GM12878 (cell line): ENCODE measurements around the gene MOV10L1. TPM values are rescaled to one million over a fixed set of nuclear protein-coding genes. Genes with fewer than 3 reads are reported as not detected.

Experiments used
- ATAC-seq: fragments of 200-7000 bp; cut with Tn5 transposase; 3 replicates; pipeline ENCODE4 v1.9.1; 2020; ENCODE audit warnings: mild to moderate bottlenecking, moderate library complexity
- BruUV-seq: library from RNA; stranded (reverse); fragments of 400-500 nt; replicated peaks from 2 replicates; lab custom pipeline; 2021; lab: Mats Ljungman, UMichigan
- CTCF ChIA-PET: fragments of 300-600 bp; sonication (Branson Sonifier 250); formaldehyde crosslinking; extraction: SDS; loops from one replicate; lab custom pipeline; 2021; ENCODE audit warnings: inconsistent platforms; lab: Yijun Ruan, JAX
- POLR2A ChIA-PET: fragments of 350-600 bp; formaldehyde crosslinking; extraction: SDS; loops from one replicate; lab custom pipeline; 2021; ENCODE audit warnings: inconsistent platforms; lab: Charles Lee
- RAD21 ChIA-PET: fragments of 300-600 bp; sonication (Branson Sonifier 250); formaldehyde crosslinking; loops from one replicate; lab custom pipeline; 2023; ENCODE audit warnings: antibody characterized with exemption; ENCODE audit not compliant: unreplicated experiment; lab: Charles Lee
- SMC1A ChIA-PET: fragments of 300-600 bp; sonication (Branson Sonifier 250); formaldehyde crosslinking; loops from one replicate; lab custom pipeline; 2023; ENCODE audit not compliant: unreplicated experiment, uncharacterized antibody; lab: Charles Lee
- DNase-seq: peaks from one replicate; pipeline ENCODE4 v3.0.0-alpha.2; 2011; ENCODE audit warnings: low read depth, low spot score
- FAIRE-seq: peaks from 3 replicates; lab custom pipeline; 2011; peaks lifted over from hg19 to GRCh38; lab: Jason Lieb, UNC
- H2AFZ ChIP-seq: 2 replicates; pipeline ENCODE4 v1.6.0; 2011; ENCODE audit warnings: low read depth, low read length, control low read depth; ENCODE audit not compliant: control insufficient read depth
- H3K27ac ChIP-seq: 2 replicates; pipeline ENCODE4 v1.5.1; 2011; ENCODE audit warnings: control low read depth; ENCODE audit not compliant: control insufficient read depth, insufficient read depth
- H3K27me3 ChIP-seq, 2 experiments: replicated peaks in 1 of 2; 2 replicates each; pipeline versions ENCODE4 v1.6.0 to v1.6.1; 2011; ENCODE audit warnings: low read length in 1 of 2; ENCODE audit not compliant: control insufficient read depth in 2 of 2, insufficient read depth in 2 of 2
- H3K36me3 ChIP-seq, 2 experiments: 2 replicates each; pipeline ENCODE4 v1.5.1; 2011; ENCODE audit warnings: low read length in 1 of 2; ENCODE audit not compliant: control insufficient read depth in 2 of 2, insufficient read depth in 2 of 2
- H3K4me1 ChIP-seq: 2 replicates; pipeline ENCODE4 v1.6.1; 2011; ENCODE audit warnings: mild to moderate bottlenecking, low read length, moderate library complexity, mixed read lengths; ENCODE audit not compliant: control insufficient read depth, insufficient read depth
- H3K4me2 ChIP-seq: 2 replicates; pipeline ENCODE4 v1.6.0; 2011; ENCODE audit warnings: control low read depth; ENCODE audit not compliant: control insufficient read depth, insufficient read depth
- H3K4me3 ChIP-seq: fragments of 200-600 bp; sonication (generic); 2 replicates; pipeline ENCODE4 v1.5.1; 2016
- H3K79me2 ChIP-seq: 2 replicates; pipeline ENCODE4 v1.6.0; 2011; ENCODE audit warnings: low read length; ENCODE audit not compliant: control insufficient read depth, insufficient read depth
- H3K9ac ChIP-seq: 2 replicates; pipeline ENCODE4 v1.8.0; 2011; ENCODE audit warnings: low read length, control low read depth, mixed read lengths; ENCODE audit not compliant: control insufficient read depth, insufficient read depth
- H3K9me3 ChIP-seq: replicated peaks from 3 replicates; pipeline ENCODE4 v1.5.1; 2011; ENCODE audit warnings: mild to moderate bottlenecking, low read length; ENCODE audit not compliant: control insufficient read depth, insufficient read depth
- H4K20me1 ChIP-seq: 2 replicates; pipeline ENCODE4 v1.6.0; 2011; ENCODE audit not compliant: control insufficient read depth, insufficient read depth
- ATF3 ChIP-seq: IDR thresholded peaks from 2 replicates; pipeline ENCODE4 v1.6.1; 2011; ENCODE audit warnings: low read depth, mild to moderate bottlenecking, low read length, moderate library complexity, borderline replicate concordance; ENCODE audit errors: extremely low read depth
- DPF2 ChIP-seq: fragments of 450-650 bp; IDR thresholded peaks from 2 replicates; pipeline ENCODE4 v1.6.1; 2017; ENCODE audit warnings: mild to moderate bottlenecking
- EZH2 ChIP-seq: IDR thresholded peaks from 2 replicates; pipeline ENCODE4 v1.6.1; 2012; ENCODE audit warnings: low read depth, mild to moderate bottlenecking, control low read depth, inconsistent platforms, low read length, borderline replicate concordance; ENCODE audit not compliant: control insufficient read depth
- GABPA ChIP-seq: IDR thresholded peaks from 2 replicates; pipeline ENCODE4 v1.6.1; 2014; ENCODE audit warnings: antibody characterized with exemption, low read depth, mild to moderate bottlenecking, inconsistent platforms
- MXI1 ChIP-seq: fragments of 150-350 bp; IDR thresholded peaks from 2 replicates; pipeline ENCODE4 v1.6.1; 2011; ENCODE audit warnings: low read depth, mild to moderate bottlenecking, inconsistent platforms, low read length, improper control_type of control experiment
- MYC ChIP-seq: IDR thresholded peaks from 2 replicates; pipeline ENCODE4 v1.6.1; 2011; ENCODE audit warnings: mild to moderate bottlenecking, low read length, moderate library complexity, inconsistent platforms; ENCODE audit not compliant: insufficient read depth, insufficient replicate concordance, insufficient read length, severe bottlenecking
- PAX8 ChIP-seq: fragments of 450-650 bp; IDR thresholded peaks from 2 replicates; pipeline ENCODE4 v1.6.1; 2017; ENCODE audit warnings: mild to moderate bottlenecking, moderate library complexity
- PBX3 ChIP-seq: IDR thresholded peaks from 2 replicates; pipeline ENCODE4 v1.6.1; 2011; ENCODE audit warnings: mild to moderate bottlenecking, low read depth, low read length, moderate library complexity; ENCODE audit not compliant: insufficient replicate concordance
- POLR2AphosphoS2 ChIP-seq: IDR thresholded peaks from 2 replicates; pipeline ENCODE4 v1.6.1; 2011; ENCODE audit warnings: low read depth, mild to moderate bottlenecking, low read length, improper control_type of control experiment, moderate library complexity
- SMAD1 ChIP-seq: fragments of 450-650 bp; IDR thresholded peaks from 2 replicates; pipeline ENCODE4 v1.6.1; 2018; ENCODE audit warnings: mild to moderate bottlenecking, low read depth; ENCODE audit not compliant: partially characterized antibody
- SP1 ChIP-seq: IDR thresholded peaks from one replicate; pipeline ENCODE4 v1.6.1; 2011; ENCODE audit warnings: low read depth, low read length
- USF1 ChIP-seq: IDR thresholded peaks from 2 replicates; pipeline ENCODE4 v1.6.1; 2011; ENCODE audit warnings: borderline replicate concordance, low read depth, mild to moderate bottlenecking, moderate library complexity, mixed read lengths, low read length; ENCODE audit not compliant: insufficient read depth; ENCODE audit errors: extremely low read length
- WRNIP1 ChIP-seq: IDR thresholded peaks from 2 replicates; pipeline ENCODE4 v1.6.1; 2011; ENCODE audit warnings: low read depth, low read length, improper control_type of control experiment, borderline replicate concordance
- ZBTB33 ChIP-seq: fragments of 450-650 bp; IDR thresholded peaks from 2 replicates; pipeline ENCODE4 v1.6.1; 2017; ENCODE audit warnings: mild to moderate bottlenecking
- WGBS: methylation state at CpG from one replicate; pipeline ENCODE4 v1.1.6; 2016; ENCODE audit warnings: low lambda C conversion rate; ENCODE audit not compliant: insufficient replicate concordance, insufficient coverage; ENCODE audit errors: missing lambda C conversion rate; 5-methylcytosine and 5-hydroxymethylcytosine counted together
- in situ Hi-C: fragments of 300-500 bp; cut with MboI; formaldehyde crosslinking; loops from 9 replicates; pipeline ENCODE4 v1.14.3; 2018; ENCODE audit warnings: mixed read lengths
- intact Hi-C: fragments of 100-400 bp; cut with micrococcal nuclease; formaldehyde crosslinking; loops from one replicate; pipeline ENCODE4 v1.14.2; 2022; ENCODE audit not compliant: unreplicated experiment
- polyA plus RNA-seq, 11 experiments: library from polyadenylated mRNA; depleted of rRNA in 4 of 11; unstranded in 6 of 11; stranded (reverse) in 5 of 11; fragments of >200 nt; fragmentation: Nextera tagmentation in 4 of 11; fragmentation: Illumina TruSeq in 1 of 11; extraction: Ambion mirVana in 4 of 11; extraction: Trizol in 1 of 11; gene quantifications; 1 replicate in 1 of 11; 2 replicates in 10 of 11; pipeline versions ENCODE4 v1.2.1 to v1.2.3, GENCODE V29; 2011 to 2016; ENCODE audit warnings: inconsistent platforms in 2 of 11, missing spikeins in 2 of 11, low read depth in 1 of 11
- total RNA-seq, 4 experiments: library from RNA; depleted of rRNA in 3 of 4; stranded (reverse); fragments of >200 nt in 3 of 4; fragmentation: Illumina TruSeq in 1 of 4; extraction: Trizol in 1 of 4; gene quantifications; 2 replicates each; pipeline versions ENCODE4 v1.2.1 to v1.2.3, GENCODE V29; 2013 to 2021

MOV10L1 gene
- total and polyA plus RNA-seq, 10 of the 15 experiments (the other 5 are each of a cell fraction or from before 2014, with no cell fraction given): 0.22 TPM; not detected in 9

- no peaks in the 10 kb centered on the region; a peak in 1 of 4 replicates for H3K27me3 ChIP-seq
- intact Hi-C loops: no loop called here
- no peaks in the 10 kb centered on the region for H3K36me3 ChIP-seq
- no peak overlapping the region for H3K27ac ChIP-seq
- RAD21 ChIA-PET: no interaction called here
- no peak overlapping the region for H3K9ac ChIP-seq
- in situ Hi-C loops: loop anchor here (25.0 kb wide), 1 partner anchor 709 kb away; no protein-coding TSS in a partner anchor
- H3K4me1 ChIP-seq: no peaks in the 10 kb centered on the region
- FAIRE-seq (no peak), DNase-seq (no peak), ATAC-seq (no peak)
- no peak overlapping the region for H3K4me3 ChIP-seq
- 43% methylated on average over 14 of the region's 19 CpGs for WGBS
- POLR2A ChIA-PET: interaction anchor here (0.6 kb wide), 1 partner anchor 14 kb away, joined by 3 read pairs; no protein-coding TSS in a partner anchor
- TF ChIP-seq SP1 (no peak), PBX3 (no peak), EZH2 (no peak), MXI1 (no peak), SMAD1 (no peak), GABPA (no peak), ZBTB33 (no peak), MYC (no peak), PAX8 (no peak), POLR2AphosphoS2 (no peak), DPF2 (no peak), ATF3 (no peak), WRNIP1 (no peak), USF1 (no peak)
- H3K79me2 ChIP-seq: no peaks in the 10 kb centered on the region
- SMC1A ChIA-PET: no interaction called here
- no peaks in the 10 kb centered on the region for H4K20me1 ChIP-seq
- no TSS peak for BruUV-seq
- H2AFZ ChIP-seq: no peak overlapping the region
- CTCF ChIA-PET: no interaction called here
- no peak overlapping the region for H3K4me2 ChIP-seq
- H3K9me3 ChIP-seq: no peaks in the 10 kb centered on the region
These were observed 43.8 kb upstream of the MOV10L1 start for GRCh38 chr22:50046019-50046415.
